LNCAP (cell line): ENCODE data around the gene MED29.

ENCODE experiments used
- CTCF ChIP-seq: fragments of 450-650 bp; IDR thresholded peaks from 2 replicates; pipeline ENCODE4 v1.5.1; 2017; ENCODE audit warnings: mild to moderate bottlenecking

The MED29 gene

DNA sequence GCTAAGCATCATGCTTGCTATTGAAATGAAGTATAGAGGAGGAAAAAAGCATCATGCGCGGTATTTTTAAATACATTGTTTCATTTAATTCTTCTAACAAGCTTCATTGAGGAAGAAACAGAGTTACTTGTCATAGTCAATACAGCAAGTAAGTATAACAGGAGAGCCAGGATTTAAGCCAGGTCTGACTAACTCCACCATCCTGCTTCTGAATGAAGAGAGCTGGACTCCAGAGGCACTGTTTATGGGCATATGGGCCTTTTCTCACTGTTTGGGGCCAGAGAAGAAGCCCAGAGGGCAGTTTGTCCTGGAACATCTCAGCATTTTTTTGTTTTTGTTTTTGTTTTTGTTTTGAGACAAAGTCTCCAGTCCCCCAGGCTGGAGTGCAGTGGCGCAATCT, 41.0 kb upstream of the MED29 start:
- TF ChIP-seq CTCF: no peak

DNA sequence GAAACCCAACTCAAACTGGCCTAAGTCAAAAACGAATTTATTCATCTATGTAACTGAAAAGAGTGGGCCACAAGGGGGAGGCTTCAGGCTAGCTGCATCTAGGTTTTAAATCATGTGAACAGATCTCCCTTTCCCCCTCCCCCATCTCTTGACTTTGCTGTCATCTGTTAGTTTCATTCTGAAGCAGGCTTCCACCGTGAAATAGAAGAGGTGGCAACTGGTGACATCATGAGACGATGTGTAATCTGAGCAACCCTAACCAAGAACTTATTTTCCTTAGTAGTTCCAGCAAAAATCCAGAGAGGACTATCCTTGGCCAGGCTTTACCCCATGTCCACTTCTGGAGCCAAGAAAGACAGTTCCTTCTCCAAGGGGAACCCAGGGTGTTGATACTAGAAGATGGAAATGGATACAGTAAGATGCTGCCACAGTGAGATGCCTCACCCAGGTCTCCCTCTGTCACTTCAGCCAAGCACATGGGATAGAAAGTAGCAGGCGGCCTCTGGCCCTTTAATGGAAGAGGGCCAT, 39.6 kb upstream of the MED29 start:
- TF ChIP-seq CTCF: no peak

GRCh38 chr19:39352381-39353255, 38.6 kb upstream of the MED29 start:
- no peak for TF ChIP-seq CTCF

DNA sequence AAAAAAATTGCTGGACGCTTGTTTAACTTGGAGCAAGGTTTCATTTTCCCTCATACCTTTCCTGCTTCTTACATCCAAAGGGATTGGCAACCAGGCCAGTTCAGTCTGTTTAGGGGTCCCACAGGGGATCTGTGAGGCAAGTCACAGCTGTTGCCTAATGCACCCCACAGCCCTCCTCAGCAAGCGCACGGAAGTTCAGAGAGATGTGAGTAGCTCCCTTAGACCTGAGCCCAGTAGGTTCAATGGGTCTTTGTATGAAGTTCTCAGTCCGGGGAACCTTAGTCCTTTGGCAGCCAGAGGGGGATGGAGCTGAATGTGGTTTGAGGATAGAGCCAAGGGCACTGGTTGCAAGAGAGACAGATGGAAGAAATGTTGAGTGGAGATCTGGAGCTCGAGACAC, 35.9 kb upstream of the MED29 start:
- TF ChIP-seq CTCF: no peak

- TF ChIP-seq CTCF: no peak
Measured at GRCh38 chr19:39356073-39356472, 35.1 kb upstream of the MED29 start.

- no peak for TF ChIP-seq CTCF
Measured at GRCh38 chr19:39356647-39357046, 34.5 kb upstream of the MED29 start.

GRCh38 chr19:39359026-39359425, 32.2 kb upstream of the MED29 start:
- no peak for TF ChIP-seq CTCF
